SK-N-SH (cell line): ENCODE measurements around the gene MTA3.

Source experiments
- CHD2 ChIP-seq: fragments of 150-350 bp; IDR thresholded peaks from 2 replicates; pipeline ENCODE4 v1.6.1; 2018; ENCODE audit warnings: low read length; ENCODE audit not compliant: partially characterized antibody
- EP300 ChIP-seq, 2 experiments: IDR thresholded peaks; 2 replicates each; pipeline versions ENCODE4 v1.4.0 to v1.6.1; 2012; ENCODE audit warnings: borderline replicate concordance in 1 of 2, low read depth in 1 of 2, low read length in 1 of 2
- SMC3 ChIP-seq: IDR thresholded peaks from 2 replicates; pipeline ENCODE4 v1.6.1; 2012; ENCODE audit warnings: low read depth, low read length, improper control_type of control experiment
- TCF12 ChIP-seq: IDR thresholded peaks from 2 replicates; pipeline ENCODE4 v1.4.0; 2012
- TF ChIP-seq, protein P1 (sequence below): fragments of 200-600 bp; sonication (generic); IDR thresholded peaks from 2 replicates; pipeline ENCODE4 v1.6.1; 2017; ENCODE audit warnings: antibody characterized with exemption, mild to moderate bottlenecking, moderate library complexity

DNA sequence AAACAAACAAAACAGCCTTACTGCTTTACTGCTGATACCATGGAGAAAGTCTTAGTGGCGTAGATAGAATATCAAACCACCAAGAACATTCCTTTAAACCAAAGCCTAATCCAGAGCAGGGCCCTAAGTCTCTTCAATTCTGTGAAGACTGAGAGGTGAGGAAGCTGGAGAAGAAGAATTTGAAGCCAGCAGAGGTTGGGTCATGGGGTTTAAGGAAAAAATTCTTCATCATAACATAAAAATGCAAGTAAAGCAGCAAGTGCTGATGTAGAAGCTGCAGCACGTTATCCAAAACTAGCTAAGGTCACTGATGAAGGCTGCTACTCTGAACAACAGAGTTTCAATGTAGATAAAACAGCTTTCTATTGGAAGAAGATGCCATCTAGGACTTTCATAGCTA is 77.1 kb downstream of the MTA3 start:
- TF ChIP-seq EP300 (IDR thresholded peaks at IDR 0.05; ENCODE audit: borderline replicate concordance in 1 of 2, low read depth in 1 of 2, low read length in 1 of 2): no peak
- TF ChIP-seq SMC3: no peak
- TF ChIP-seq, protein P1, sequence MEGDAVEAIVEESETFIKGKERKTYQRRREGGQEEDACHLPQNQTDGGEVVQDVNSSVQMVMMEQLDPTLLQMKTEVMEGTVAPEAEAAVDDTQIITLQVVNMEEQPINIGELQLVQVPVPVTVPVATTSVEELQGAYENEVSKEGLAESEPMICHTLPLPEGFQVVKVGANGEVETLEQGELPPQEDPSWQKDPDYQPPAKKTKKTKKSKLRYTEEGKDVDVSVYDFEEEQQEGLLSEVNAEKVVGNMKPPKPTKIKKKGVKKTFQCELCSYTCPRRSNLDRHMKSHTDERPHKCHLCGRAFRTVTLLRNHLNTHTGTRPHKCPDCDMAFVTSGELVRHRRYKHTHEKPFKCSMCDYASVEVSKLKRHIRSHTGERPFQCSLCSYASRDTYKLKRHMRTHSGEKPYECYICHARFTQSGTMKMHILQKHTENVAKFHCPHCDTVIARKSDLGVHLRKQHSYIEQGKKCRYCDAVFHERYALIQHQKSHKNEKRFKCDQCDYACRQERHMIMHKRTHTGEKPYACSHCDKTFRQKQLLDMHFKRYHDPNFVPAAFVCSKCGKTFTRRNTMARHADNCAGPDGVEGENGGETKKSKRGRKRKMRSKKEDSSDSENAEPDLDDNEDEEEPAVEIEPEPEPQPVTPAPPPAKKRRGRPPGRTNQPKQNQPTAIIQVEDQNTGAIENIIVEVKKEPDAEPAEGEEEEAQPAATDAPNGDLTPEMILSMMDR: no peak
- TF ChIP-seq CHD2: no peak
- no peak for TF ChIP-seq TCF12
